VCaP (cell line): ENCODE measurements around the gene GLOD4.

Experiments
- H3K27ac ChIP-seq: fragments of 450-650 bp; 2 replicates; pipeline ENCODE4 v1.5.1; 2017
- TF ChIP-seq, protein P1 (sequence below): fragments of 450-650 bp; conservative IDR thresholded peaks from 2 replicates; pipeline ENCODE4 v1.5.1; 2017; ENCODE audit warnings: mild to moderate bottlenecking, moderate library complexity

The GLOD4 gene

DNA sequence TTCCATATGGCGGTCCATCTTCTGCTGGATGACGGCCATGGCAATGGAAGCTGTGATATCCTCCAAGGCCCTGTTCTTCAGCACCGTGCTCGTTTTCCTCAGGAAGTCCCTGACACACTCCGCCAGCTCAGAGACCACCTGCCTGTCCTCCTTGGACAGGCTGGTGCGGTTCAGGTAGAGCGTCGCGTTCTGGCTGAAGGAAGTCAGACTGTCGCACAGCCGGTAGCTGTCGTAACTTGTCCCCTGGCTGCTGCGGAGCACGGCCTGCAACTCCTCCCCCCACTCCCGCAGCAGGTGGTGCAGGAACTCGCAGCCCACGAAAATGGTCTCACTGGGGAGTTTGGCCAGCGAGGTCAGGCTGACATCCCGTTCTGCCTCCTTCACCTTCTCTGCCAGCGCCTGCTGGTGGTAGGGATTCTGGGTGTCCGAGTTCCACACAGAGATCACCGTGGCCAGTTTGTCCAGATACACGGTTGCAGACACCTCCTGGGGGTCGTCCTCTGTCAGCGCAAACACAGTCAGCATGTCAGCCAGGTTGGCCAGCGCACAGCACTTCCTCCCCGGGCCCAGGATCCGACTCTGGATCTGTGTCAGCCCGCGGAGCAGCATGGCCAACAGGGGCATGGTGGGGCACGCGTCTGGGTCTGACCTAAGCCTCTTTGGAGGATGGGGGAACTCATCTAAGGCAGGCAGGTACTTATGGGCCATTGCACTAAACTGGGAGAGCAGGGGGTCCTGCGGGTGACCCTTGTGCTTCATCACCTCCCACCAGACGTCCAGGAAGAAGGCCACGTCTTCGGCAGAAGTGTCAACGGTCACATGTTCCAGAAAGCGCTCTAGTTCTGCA lies 35.1 kb downstream of the GLOD4 start:
- TF ChIP-seq, protein P1, sequence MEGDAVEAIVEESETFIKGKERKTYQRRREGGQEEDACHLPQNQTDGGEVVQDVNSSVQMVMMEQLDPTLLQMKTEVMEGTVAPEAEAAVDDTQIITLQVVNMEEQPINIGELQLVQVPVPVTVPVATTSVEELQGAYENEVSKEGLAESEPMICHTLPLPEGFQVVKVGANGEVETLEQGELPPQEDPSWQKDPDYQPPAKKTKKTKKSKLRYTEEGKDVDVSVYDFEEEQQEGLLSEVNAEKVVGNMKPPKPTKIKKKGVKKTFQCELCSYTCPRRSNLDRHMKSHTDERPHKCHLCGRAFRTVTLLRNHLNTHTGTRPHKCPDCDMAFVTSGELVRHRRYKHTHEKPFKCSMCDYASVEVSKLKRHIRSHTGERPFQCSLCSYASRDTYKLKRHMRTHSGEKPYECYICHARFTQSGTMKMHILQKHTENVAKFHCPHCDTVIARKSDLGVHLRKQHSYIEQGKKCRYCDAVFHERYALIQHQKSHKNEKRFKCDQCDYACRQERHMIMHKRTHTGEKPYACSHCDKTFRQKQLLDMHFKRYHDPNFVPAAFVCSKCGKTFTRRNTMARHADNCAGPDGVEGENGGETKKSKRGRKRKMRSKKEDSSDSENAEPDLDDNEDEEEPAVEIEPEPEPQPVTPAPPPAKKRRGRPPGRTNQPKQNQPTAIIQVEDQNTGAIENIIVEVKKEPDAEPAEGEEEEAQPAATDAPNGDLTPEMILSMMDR, result no peak
- no peak overlapping the region for H3K27ac ChIP-seq

DNA sequence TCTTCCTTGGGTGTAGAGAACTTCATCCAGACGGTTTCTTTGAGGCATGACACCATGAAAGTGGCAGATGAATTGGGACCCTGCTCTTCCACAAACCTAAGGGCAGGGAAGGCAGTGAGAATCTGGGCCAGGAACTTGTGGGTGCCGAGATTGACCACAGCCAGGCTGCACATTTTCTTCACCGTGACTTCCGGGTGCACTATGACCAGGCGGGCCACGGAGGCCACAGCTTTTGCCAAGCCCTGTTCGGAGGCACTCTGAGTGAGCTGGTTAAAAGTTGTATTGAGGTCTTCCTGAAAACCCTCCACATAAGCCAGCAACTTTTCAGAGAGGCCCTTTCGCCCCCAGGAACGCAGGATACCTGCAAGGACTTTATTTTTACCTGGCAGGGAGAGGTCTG lies 35.9 kb downstream of the GLOD4 start:
- TF ChIP-seq, protein P1, result no peak
- 0 out of 2 replicates have a peak overlapping the region, but pooled peaks have one; percentile 7 for H3K27ac ChIP-seq

DNA sequence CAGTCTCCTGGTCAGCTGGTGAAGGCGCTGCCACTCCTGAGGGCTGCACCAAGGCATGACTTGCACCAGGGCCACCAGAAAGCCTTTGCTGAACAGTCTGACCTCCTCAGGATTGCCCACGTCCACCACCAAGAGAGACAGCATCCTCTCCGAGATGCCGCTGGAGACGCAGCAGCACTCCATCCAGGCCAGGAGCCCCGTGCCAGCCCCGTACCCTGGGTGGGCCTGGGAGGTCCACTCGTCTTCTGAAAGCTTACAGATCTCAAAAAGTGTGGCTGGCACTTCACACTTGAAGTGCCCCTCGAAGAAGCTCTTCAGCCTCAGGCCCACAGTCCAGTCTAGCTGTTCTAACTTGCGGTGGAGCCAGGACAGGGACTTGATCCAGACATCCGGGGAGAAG lies 36.7 kb downstream of the GLOD4 start:
- TF ChIP-seq, protein P1, result no peak
- 0 out of 2 replicates have a peak overlapping the region, but pooled peaks have one; percentile 7 for H3K27ac ChIP-seq

DNA sequence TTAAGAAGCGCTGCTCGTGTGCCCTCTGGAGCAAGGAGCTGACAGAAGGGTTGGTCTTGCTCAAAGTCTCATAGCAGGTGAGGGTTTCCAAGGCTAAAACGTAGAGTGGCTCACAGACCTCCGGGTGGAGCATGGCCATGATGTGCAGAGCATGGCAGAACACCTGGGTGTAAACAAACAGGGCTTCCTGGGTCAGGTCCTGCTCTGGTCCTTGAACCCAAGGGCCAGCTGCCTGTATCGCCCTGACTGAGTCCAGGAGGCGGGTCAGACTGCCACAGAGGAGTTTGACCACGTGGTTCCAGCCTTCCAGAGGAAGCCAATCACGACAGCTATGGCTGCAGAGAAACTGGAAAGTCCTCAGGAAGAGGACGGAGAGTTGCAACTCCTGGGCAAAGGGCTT lies 37.1 kb downstream of the GLOD4 start:
- TF ChIP-seq, protein P1, result no peak
- no peak overlapping the region for H3K27ac ChIP-seq

DNA sequence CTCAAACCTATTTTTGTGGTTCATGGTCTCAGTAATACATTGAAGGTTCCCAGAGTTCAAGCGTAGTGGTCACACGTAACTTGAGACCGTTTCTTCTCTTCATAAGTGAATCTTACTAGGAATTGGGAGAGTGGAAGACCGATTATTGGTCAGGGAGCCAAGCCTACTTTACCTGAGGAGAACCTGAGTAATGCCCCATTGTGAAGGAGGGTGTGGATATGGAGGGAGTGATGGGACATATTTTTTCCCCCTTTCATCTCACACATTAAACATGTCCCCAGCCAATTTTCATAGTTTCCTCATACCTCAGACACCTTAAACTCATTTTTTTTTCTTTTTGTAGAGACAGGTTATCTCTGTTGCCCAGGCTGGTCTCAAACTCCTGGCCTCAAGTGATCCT lies 38.9 kb downstream of the GLOD4 start:
- no peak overlapping the region for H3K27ac ChIP-seq
- TF ChIP-seq, protein P1, result no peak

DNA sequence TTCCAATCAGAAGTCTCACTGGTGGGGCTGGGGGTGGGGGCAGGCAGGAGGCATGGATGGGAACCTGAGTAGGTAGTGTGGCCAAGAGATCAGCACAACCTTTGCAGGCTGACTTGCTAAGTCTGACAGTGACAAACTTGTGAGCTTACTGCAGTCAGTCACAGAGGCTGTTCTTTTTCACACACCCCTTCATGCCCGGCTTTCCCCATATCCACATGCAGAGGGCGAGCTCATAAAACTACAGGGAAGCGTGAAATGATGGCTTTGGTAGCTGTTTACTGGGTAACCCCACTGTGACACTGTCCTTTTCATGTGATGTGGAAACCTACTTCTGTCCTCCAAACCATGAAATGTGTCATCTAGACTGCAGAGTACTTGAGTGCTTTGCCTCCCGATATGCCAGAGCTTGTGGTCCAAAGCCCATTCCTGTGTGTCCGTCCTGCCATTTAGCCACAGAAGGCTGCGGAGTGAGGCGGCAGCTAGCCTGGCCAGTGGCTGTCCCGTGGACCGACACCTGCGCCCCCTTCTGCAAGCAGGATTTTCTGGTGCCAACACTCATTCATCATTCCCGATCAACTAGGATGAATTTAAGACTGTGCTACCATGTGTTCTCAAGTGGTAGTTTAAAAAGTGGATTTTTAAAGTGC lies 39.8 kb downstream of the GLOD4 start:
- H3K27ac ChIP-seq, result no peak overlapping the region
- TF ChIP-seq, protein P1, result no peak

DNA sequence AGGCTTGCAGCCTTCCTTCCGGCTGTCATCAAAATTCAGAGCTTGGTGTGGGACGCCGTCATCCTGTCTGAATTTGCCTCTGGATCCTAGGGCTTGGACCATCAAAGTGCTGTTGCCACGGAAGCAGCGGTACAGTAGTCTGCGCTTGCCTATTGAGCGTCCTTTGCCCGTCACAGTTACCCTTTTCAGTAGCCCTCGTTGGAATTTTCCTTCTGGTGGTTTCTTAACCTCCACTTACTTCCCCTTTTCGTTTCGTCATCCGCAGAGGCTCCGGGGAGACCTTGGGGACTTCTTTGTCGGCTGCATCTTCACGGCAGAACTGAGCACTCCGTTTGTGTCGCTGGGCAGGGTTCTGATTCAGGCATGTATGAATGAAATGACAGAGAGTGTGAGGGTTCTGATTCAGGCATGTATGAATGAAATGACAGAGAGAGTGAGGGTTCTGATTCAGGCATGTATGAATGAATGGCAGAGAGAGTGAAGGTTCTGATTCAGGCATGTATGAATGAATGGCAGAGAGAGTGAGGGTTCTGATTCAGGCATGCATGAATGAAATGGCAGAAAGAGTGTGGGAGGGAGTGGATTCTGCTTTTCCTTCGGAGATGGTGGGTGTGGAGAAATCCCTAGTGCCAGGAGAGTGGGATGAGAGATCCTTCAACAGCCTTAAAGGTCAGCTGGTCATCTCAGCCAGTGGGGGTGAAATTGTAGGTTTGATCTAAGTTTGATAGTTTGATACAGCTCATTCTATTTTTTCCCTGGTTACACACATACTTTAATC lies 41.7 kb downstream of the GLOD4 start:
- no peak overlapping the region for H3K27ac ChIP-seq
- TF ChIP-seq, protein P1, result no peak
